HepG2 (cell line): ENCODE results near the gene FAM89B. TPM values are rescaled to one million over a fixed set of nuclear protein-coding genes. Genes with fewer than 3 reads are reported as not detected.
A peak's percentile ranks its signal among the peaks of the same experiment; 100 is the strongest.

Experiments
- AKNA ChIP-seq: sonication (generic); formaldehyde crosslinking; IDR thresholded peaks from 2 replicates; pipeline ENCODE4 v1.4.0; 2020; ENCODE audit warnings: missing genetic modification reagents, borderline replicate concordance
- NFIB ChIP-seq: sonication (generic); formaldehyde crosslinking; IDR thresholded peaks from 2 replicates; pipeline ENCODE4 v1.9.0; 2021; ENCODE audit warnings: missing genetic modification reagents, mild to moderate bottlenecking, borderline replicate concordance
- NR1H2 ChIP-seq: sonication (generic); formaldehyde crosslinking; IDR thresholded peaks from 2 replicates; pipeline ENCODE4 v1.8.1; 2022; ENCODE audit warnings: low read depth, missing genetic modification reagents, borderline replicate concordance
- NR2F6 ChIP-seq, 2 experiments: IDR thresholded peaks; 2 replicates each; pipeline ENCODE4 v1.6.1; 2016; ENCODE audit warnings: antibody characterized with exemption in 1 of 2, mild to moderate bottlenecking in 1 of 2
- POLR2AphosphoS5 ChIP-seq: IDR thresholded peaks from 2 replicates; pipeline ENCODE4 v1.6.1; 2012; ENCODE audit warnings: low read depth, low read length
- PPARG ChIP-seq: conservative IDR thresholded peaks from 2 replicates; pipeline ENCODE4 v1.6.1; 2016; ENCODE audit warnings: missing biosample characterization, missing genetic modification reagents
- RBM22 ChIP-seq: fragments of 200-400 bp; formaldehyde crosslinking; optimal IDR thresholded peaks from 2 replicates; pipeline ENCODE3; 2017; ENCODE audit warnings: mild to moderate bottlenecking, low read length, moderate library complexity
- SALL2 ChIP-seq: sonication (generic); formaldehyde crosslinking; IDR thresholded peaks from 2 replicates; pipeline ENCODE4 v1.8.1; 2023; ENCODE audit warnings: mild to moderate bottlenecking, missing genetic modification reagents, inconsistent platforms
- ZBTB14 ChIP-seq: sonication (generic); formaldehyde crosslinking; IDR thresholded peaks from 2 replicates; pipeline ENCODE4 v1.4.0; 2020; ENCODE audit warnings: missing genetic modification reagents
- ZBTB40 ChIP-seq, 2 experiments: fragments of 450-650 bp in 1 of 2; sonication (generic) in 1 of 2; formaldehyde crosslinking in 1 of 2; IDR thresholded peaks; 2 replicates each; pipeline versions ENCODE4 v1.6.1 to v1.8.0; 2016 to 2022; ENCODE audit warnings: antibody characterized with exemption in 1 of 2, mild to moderate bottlenecking in 1 of 2, missing genetic modification reagents in 1 of 2
- ZNF264 ChIP-seq: sonication (generic); formaldehyde crosslinking; IDR thresholded peaks from 2 replicates; pipeline ENCODE4 v1.4.0; 2020; ENCODE audit warnings: missing genetic modification reagents
- ZNF703 ChIP-seq: sonication (generic); formaldehyde crosslinking; IDR thresholded peaks from 2 replicates; pipeline ENCODE4 v1.5.1; 2020; ENCODE audit warnings: missing genetic modification reagents, mild to moderate bottlenecking, moderate library complexity, borderline replicate concordance
- polyA plus RNA-seq, 8 experiments: library from polyadenylated mRNA; depleted of rRNA in 3 of 8; stranded (reverse) in 7 of 8; unstranded in 1 of 8; fragments of >200 nt; fragmentation: Illumina TruSeq in 4 of 8; extraction: Trizol in 4 of 8; gene quantifications; 2 replicates each; pipeline versions ENCODE4 v1.2.1 to v1.2.3, GENCODE V29; 2011 to 2016; ENCODE audit warnings: low read depth in 4 of 8, missing spikeins in 1 of 8, mixed read lengths in 1 of 8; ENCODE audit not compliant: insufficient read depth in 1 of 8
- total RNA-seq, 5 experiments: library from RNA; depleted of rRNA; stranded (reverse); fragments of >200 nt; fragmentation: Illumina TruSeq; extraction: Trizol; gene quantifications; 2 replicates each; pipeline ENCODE4 v1.2.3, GENCODE V29; 2016; ENCODE audit warnings: low read depth in 1 of 5

Gene FAM89B
- total and polyA plus RNA-seq, 2 of the 13 experiments (the other 11 are each of a cell fraction or from before 2014, with no cell fraction given), result 5.7 to 8.0 TPM

GRCh38 chr11:65615229-65615949 lies 43.1 kb downstream of the FAM89B start, which contains the start of gene PCNX3 (continued):
- TF ChIP-seq AKNA, result no peak
- TF ChIP-seq NR1H2, result no peak
- no peak for TF ChIP-seq NR2F6 (IDR thresholded peaks at IDR 0.05)
- no peak for TF ChIP-seq NR2F6 (CRISPR knock-in tag; IDR thresholded peaks at IDR 0.05)
- no peak for TF ChIP-seq ZNF264
- no peak for TF ChIP-seq PPARG (CRISPR knock-in tag)
- no peak for TF ChIP-seq ZBTB14
- no peak; the same call in 1 of the 2 replicates for TF ChIP-seq ZBTB40 (IDR thresholded peaks at IDR 0.05)
- TF ChIP-seq ZBTB40 (CRISPR knock-in tag; IDR thresholded peaks at IDR 0.05), result no peak; the same call in 1 of the 2 replicates
- no peak for TF ChIP-seq ZNF703 (CRISPR knock-in tag)
- TF ChIP-seq NFIB (CRISPR knock-in tag), result no peak
- no peak for TF ChIP-seq SALL2 (CRISPR knock-in tag)
- peak; percentile 61 for TF ChIP-seq POLR2AphosphoS5
- peak; percentile 44 for TF ChIP-seq RBM22
